Endothelial cell of umbilical vein (primary cell): ENCODE data around the gene SLC38A9.

Source experiments
- CTCF ChIP-seq, 2 donors: IDR thresholded peaks; 1 replicate in 1 of 2; 2 replicates in 1 of 2; pipeline ENCODE4 v1.5.1; 2011; ENCODE audit warnings: low read length in 2 of 2, mild to moderate bottlenecking in 2 of 2, moderate library complexity in 2 of 2, control low read depth in 1 of 2, inconsistent platforms in 1 of 2, low read depth in 1 of 2; ENCODE audit not compliant: insufficient read depth in 1 of 2; ENCODE audit errors: extremely low read depth in 1 of 2
- JUN ChIP-seq: IDR thresholded peaks from 2 replicates; pipeline ENCODE4 v1.6.1; 2011; ENCODE audit warnings: borderline replicate concordance, low read depth; ENCODE audit not compliant: insufficient read length, insufficient read depth
- POLR2A ChIP-seq: IDR thresholded peaks from 2 replicates; pipeline ENCODE4 v1.6.1; 2012; ENCODE audit warnings: low read depth, mild to moderate bottlenecking, control low read depth, low read length
- TF ChIP-seq, protein P1 (sequence below): IDR thresholded peaks from 2 replicates; pipeline ENCODE4 v1.6.1; 2011; ENCODE audit not compliant: insufficient read depth, insufficient read length

DNA sequence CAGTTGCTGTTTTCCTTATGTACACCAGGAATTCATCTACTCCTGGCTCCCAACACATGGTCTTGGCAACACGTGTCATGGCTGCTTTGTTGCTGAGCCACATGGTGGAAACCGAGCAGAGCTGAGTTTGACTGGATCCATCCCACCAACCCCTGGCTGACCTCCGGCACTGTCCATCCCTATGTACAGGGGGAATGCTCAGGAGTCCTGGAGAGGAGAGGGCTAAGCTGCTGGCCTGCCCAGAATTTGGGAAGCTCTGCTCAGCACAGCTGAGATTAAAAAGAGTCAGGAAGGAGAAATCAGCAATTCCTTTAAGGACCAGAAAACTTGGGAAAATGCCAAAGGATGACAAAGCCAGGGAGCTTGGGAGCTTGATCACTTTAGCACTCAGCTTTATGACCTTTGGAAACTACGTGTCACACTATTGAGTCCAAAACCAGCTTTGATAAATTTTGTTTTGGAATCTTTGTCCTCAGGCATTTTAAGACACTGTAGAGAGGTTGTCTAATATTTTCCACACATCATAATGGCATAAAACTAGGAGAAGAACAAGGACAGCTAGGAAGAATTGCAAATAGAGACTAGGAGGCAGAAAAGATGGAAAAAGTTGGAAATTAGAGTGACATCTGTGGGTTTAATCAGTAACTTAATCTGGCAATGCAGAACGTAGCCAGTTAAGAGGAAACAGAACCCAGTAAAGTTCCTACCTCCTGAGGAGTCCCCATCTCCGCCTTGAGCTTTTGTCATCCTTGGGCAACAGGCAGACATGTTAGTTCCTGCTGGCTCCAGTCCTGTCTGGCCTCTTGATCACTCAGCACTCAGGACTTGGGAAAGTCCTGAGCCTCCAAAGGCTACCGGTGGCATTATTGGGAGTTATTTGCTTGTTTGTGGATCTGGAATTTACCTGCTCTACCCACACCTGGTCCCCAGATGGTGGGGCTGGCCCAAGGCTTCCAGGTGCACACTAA is 114.8 kb downstream of the SLC38A9 start:
- no peak for TF ChIP-seq CTCF (IDR thresholded peaks at IDR 0.05; ENCODE audit: extremely low read depth in 1 of 2, insufficient read depth in 1 of 2, low read depth in 1 of 2, low read length in 2 of 2)
- TF ChIP-seq POLR2A, result no peak
- TF ChIP-seq, protein P1, sequence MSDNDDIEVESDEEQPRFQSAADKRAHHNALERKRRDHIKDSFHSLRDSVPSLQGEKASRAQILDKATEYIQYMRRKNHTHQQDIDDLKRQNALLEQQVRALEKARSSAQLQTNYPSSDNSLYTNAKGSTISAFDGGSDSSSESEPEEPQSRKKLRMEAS, result peak; percentile 20
- no peak for TF ChIP-seq JUN
